ENCODE measurements around the gene CDK5RAP1.
"Not testable (repeated sequence)": the region's sequence is repeated elsewhere in the genome, so short reads cannot be mapped to it uniquely, and the experiment has no call there.

The CDK5RAP1 gene

DNA sequence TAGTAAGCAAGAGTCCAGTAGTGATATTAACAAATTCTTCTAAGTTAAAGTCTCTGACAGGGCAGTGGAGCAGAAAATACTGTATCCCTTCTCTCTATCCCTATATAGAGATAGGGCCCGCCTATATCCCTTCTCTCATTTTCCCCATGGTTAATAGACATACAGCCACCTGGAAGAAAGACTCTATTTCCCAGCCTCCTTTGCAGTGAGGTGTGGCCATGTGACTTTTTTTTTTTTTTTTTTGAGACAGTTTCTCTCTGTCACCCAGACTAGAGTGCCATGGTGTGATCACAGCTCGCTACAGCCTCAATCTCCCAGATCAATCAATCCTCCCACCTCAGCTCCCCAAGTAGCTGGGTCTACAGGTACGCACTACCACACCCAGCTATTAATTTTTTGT is 16.7 kb upstream of the CDK5RAP1 start:
- no peak for DNase-seq

DNA sequence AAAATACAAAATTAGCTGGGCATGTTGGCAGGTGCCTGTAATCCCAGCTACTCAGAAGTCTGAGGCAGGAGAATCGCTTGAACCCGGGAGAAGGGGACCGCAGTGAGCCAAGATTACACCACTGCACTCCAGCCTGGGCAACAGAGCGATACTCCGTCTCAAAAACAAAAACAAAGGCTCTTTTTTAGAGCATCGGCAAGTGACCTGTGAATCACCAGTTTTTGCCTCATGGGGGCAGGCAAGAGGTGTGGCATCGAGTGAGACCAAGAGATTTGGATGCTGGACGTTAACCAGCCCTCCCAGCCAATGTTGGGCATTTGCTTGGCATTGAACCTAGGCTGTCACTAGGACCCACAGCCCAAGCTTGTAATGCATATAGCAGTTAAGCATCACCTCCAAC is 14.6 kb upstream of the CDK5RAP1 start:
- DNase-seq = peak in 1 of 2 experiments; percentile 57

DNA sequence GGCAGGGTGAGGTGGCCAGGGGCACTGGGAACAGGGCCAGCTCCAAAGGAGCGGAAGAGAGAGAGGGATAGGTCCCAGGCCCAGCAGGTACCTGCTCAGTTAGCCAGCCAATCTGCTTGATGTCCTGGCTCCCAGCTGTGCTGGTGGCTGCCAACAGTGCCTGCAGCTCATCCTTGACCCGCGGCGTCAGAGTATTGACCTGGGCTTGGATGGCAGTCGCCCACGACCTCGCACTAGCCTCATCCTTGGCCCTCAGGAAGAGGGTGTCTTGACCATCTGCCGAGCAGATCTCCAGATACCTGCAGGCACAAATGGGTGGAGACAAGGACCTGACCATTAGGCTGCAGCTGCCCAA is 11.1 kb upstream of the CDK5RAP1 start:
- DNase-seq = no peak

DNA sequence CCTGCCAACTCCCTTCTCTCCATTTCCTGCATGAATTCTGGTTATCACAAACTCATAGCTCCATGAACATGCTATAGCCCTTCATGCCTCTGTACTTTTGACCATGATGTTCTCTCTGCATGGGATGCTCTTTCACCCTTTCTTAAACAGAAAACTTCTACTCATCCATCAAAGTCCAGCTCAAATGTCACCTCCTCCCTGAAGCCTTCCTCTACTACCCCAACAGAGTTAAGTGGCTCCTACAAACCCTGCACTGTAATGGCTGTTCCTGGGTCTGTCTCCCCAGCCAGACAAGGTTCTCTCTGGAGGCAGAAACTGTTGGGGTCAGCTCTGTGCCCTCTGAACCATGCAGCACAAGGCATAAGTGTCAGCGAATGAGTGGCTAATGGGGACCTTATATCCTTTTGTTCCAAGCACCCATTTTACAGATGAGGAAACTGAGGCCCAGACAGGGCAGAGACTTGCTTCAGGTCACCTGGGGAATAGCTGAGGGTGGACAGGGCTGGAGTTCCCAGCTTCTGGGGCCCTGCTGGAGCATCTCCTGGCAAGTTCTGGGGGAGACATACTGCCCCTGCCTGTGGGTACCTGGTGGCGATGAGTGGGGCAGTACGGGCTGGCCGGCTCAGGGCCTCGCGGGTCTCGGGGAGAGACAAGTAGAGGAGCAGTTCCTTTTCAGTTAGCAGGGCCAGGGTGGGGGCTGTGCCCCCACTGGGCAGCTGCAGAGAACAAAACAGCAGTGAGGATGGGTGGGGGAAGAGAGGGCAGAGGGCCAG is 10.6 kb upstream of the CDK5RAP1 start:
- DNase-seq = no peak

DNA sequence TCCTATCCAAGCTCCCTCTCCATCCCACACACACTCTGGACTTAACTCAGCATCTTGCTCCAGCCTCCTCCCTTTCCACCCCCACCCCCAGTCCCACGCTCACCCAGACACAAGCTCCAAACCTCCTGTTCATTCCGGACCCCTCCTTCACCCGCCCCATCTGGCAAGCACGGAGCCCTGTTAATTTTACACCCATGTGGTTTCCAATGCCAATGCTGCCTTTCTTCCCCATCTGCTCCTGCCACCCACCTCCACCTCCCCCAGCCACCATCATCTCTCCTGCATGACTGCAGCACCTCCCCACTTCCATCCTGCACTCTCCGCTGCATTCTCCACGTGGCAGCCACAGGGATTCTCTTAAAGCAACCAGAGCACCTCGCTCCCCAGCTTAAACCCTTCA is 9.9 kb upstream of the CDK5RAP1 start:
- no peak for DNase-seq

DNA sequence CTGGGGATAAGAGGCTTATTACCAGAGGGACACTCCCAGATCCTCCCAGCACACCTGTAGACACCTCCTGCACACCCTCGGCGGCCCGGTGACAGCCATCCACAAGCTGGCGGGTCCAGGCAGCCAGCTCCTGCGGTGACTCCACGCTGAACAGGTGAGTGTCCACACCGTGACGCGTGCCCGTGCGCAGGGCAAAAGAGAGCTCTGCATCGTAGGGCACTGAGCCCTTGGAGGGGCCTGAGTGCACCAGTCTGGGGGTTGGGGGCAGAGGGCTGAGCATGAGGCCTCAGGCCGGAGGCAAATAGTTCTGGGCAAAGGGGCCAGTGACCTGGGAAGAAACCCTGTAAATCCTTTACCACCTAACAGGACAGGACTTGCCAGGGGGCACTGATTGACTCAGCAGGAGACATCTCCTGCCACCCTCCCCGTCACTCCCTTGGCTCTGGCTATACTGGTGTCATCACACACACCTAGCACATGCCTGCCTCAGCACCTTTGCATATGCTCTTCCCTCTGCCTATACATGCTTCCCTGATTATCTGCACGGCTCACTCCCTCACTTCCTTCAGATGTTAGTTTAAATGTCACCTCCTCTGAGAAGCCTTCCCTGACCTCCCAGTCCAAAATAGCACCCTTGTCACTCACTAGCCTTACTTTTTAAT is 8.9 kb upstream of the CDK5RAP1 start:
- no peak for DNase-seq

DNA sequence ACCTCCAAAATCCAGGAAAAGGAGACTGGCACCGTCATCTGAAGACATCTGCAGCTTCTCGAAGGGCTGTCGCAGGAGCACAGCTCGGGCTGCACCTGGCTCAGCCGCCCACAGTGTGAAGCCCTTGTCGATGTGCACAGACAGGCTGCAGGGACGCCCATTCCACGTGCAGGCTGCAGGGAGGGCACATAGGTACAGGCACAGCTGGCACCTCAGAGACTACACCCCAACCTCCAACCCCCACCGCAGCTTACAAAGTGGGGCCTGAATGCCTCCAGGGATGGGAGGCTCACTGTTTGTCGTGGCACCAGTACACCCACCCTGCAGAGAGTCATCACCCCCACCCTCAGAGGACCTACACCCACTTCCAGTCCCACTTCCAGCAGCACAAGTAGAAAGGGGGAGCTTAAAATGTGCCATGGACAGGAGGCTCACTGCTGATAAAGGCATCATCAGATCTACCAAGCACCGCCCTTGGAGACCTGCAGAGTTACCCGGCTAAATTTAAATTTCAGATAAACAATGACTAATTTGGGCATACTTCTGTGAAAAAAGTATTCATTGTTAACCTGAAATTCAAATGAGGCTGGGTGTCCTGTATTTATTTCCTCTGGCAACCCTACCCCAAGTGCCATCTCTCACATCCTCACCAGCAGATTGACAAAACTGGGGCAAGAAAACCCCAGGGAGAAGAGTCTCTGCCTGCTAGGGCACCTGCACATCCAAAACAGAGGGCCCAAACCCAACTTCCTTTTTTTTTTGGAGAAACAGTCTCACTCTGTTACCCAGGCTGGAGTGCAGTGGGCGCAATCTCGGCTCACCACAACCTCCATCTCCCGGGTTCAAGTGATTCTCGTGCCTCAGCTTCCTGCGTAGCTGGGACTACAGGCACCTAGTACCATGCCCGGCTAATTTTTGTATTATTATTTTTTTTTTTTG is 7.7 kb upstream of the CDK5RAP1 start:
- DNase-seq = no peak

DNA sequence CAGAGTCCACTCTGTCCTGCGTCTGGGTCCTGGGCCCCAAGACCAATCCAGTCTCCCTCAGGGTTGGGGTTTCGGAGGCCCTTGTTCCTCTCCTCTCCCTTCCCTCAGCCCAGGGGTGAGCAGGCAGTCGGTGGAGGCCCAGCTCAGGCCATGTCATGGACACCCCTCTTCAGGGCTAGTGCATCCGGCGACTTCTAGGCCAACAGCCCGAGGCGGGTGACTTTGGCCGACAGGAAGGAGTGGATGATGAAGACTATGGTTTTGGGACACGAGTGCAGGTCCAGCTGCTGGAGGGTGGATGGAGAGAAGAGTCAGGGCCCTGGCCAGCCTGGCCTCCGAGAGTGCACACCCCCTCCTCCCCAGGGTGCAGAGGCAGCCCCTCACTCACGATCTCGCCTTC is 7.0 kb upstream of the CDK5RAP1 start:
- DNase-seq = no peak

DNA sequence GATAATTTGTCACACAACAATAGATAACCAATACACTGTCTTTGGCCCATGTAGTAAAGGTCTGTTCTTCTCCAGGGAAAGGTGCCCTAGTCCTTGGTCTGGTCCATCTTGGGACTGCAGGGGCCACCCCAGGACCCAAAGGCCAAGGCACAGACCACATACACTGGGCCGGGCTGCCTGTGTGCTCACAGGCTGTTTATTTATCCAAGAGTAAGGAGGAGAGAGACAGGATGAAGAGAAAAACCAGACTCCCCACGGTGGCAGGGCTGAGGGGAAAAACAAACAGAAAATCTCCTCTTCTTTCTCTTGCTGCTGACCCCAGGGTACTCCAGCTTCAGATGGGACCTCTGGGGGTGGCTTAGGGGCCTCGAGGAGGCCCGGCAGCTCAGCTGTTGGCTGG is 6.5 kb upstream of the CDK5RAP1 start:
- DNase-seq = no peak

DNA sequence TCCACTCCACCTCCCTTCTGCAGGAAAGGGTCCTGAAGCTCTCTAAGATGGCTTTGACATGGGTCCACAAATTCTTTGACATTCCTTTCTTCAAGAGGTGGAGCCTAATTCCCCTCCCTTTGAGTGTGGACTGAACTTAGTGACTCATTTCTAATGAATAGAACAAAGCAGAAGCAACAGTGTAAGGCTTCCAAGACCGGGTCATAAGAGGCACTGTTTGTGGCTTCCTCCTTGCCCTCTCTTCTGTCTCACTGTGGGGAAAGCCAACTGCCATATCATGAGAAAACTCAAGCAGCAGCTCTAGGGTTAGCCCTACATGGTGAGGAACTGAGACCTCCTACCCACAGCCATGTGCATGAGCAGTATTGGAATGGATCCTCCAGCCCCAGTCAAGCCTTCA is 5.9 kb upstream of the CDK5RAP1 start:
- DNase-seq = no peak

DNA sequence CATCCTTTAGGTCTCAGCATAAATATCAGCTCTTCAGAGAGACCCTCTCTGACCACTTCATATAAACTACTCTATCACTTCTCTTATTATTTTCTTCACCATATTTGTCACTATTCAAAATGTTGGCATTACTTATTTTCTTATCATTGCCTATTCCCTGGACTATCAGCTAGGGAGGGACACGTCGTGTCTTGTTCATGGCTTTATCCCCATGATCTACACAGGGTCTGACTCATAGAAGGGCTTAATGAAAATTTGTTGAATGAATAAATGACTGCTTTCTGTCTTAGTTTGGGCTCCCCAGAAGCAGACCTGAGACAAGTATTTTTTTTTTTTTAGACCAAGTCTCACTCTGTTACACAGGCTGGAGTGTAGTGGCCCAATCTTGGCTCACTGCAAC is 3.0 kb upstream of the CDK5RAP1 start:
- DNase-seq = no peak

DNA sequence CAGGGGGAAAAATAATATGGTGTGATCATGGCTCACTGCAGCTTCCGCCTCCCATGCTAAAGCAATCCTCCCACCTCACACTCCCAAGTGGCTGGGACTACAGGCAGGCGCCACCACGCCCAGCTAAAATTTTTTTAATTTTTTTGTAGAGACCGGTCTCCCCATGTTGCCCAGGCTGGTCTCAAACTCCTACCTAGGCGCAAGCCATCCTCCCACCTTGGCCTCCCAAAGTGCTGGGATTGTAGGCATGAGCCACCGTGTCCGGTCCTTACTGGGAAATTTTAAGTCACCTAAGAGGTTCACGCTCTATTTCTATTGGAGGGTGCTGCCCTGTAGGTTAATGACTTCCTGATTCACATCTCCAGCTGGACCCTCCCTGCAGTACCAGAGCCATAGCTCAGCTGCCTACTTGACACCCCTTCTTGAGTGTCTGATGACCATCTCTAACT is 626 bp upstream of the CDK5RAP1 start:
- peak in 1 of 2 experiments; percentile 13 for DNase-seq

DNA sequence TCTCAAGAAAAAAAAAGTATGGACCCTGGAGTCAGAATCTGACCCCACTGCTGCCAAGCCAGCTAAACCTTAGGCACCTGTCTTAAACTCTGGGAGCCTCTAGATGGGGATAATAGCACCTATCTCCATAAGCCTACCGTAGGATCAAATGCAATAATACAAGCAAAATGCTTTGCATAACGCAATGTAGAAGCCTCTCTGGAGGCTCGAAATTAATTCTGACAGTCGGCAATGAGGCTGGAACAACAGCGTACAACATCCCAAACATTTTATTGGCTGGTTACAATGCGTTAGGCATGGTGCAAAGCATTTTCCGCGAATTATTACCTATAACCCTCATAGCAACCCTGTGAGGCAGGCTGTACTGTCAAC is 521 bp downstream of the CDK5RAP1 start:
- DNase-seq = peak in 1 of 2 experiments; percentile 19

DNA sequence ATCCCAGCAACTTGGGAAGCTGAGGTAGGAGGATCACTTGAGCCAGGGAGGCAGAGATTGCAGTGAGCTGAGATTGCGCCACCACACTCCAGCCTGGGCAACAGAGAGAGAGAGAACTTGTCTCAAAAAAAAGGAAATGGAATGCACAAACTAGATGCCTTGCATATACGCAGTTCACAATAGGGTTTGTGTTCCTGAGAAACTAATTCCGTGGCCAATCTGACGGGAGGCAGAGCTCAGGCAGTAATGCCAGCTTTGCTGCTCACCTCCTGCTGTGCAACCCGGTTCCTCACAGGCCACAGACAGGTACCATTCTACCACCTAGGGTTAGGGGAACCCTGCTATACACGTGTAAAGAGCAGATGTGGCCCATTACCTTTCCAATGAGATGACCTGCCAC is 1.4 kb downstream of the CDK5RAP1 start:
- no peak for DNase-seq

DNA sequence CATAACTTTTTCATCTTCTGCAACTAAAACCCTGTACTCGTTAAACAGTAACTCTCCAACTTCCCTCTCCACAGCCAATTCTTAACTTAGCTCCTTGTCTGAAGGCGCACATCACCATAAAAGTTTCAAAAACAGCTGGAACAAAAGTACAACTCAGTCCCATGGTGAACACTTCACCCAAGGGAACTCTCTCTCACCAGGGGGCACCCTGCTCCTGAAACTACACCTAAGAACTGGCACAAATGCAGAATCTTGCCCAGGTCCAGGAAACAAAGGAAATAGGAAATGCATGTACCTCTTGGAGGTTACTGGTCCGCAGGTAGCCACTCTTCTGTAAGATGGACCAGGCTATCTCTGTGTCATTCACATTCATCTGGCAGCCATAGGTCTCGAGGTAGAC is 6.6 kb downstream of the CDK5RAP1 start:
- no peak for DNase-seq

DNA sequence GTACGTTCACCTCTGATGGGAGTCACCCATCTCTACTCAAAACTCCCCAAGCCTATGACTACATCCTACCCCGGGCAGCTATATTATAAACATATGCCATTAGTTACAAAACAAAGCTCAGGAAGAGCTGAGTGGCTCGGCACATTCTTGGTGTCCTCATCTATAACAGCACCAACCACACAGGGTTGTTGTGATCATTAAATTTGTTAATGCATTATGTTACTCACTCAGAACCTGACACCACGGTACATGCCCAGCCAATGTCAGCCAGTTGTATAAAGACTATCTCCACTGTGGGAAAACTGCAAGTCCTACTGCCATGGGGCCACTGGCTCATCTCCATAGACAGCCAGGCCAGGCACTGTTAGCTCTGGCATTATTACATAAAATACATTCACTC is 7.7 kb downstream of the CDK5RAP1 start:
- no peak for DNase-seq

DNA sequence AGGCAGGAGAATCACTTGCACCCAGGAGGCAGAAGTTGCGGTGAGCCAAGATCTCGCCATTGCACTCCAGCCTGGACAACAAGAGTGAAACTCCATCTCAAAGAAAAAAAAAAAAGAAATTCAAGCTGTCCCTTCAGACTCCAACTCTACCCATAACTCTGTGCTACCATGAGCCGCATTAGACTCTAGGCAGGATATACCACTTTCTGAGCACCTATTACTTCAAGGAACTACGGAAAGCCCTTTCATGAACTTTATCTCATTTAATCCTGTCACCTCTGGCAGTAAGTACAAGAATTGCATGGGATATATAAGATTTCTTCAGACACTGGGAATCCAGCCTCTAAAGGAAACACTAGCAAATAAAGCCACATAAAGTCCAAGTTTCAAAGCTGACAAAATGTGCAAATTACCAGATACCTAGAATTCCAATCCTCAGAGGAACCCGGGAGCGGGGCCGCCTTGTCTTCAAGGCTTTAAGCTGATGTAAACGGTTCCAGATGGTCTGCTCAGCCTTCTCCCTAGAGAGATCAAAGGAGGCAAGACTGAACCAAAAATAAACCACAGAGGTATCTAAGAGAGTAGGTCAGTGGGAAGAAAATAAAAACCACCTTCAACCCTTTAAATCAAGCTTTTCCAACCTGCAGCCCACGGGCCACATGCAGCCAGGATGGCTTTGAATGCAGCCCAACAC is 9.4 kb downstream of the CDK5RAP1 start:
- DNase-seq = no peak

DNA sequence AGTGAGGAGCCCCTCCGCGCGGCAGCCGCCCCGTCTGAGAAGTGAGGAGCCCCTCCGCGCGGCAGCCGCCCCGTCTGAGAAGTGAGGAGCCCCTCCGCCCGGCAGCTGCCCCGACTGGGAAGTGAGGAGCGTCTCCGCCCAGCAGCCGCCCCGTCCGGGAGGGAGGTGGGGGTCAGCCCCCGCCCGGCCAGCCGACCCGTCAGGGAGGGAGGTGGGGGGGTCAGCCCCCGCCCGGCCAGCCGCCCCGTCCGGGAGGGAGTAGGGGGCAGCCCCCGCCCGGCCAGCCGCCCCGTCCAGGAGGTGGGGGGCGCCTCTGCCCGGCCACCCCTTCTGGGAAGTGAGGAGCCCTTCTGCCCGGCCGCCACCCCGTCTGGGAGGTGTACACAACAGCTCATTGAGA is 12.0 kb downstream of the CDK5RAP1 start:
- DNase-seq = not testable (repeated sequence)

DNA sequence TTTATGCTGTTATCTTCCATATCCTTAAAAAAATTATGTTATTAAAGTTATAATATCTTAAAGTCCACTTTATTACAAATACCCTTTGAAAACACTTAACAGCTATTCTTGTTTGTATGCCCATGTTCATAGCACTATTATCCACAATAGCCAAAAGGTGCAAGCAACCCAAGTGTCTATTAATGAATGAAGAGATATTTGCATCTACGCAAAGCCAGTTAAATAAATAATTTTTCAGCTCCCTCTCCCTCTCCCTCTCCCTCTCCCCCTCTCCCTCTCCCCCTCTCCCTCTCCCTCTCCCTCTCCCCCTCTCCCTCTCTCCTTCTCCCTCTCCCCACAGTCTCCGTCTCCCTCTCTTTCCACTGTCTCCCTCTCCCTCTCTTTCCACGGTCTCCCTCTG is 13.1 kb downstream of the CDK5RAP1 start:
- DNase-seq = no peak

DNA sequence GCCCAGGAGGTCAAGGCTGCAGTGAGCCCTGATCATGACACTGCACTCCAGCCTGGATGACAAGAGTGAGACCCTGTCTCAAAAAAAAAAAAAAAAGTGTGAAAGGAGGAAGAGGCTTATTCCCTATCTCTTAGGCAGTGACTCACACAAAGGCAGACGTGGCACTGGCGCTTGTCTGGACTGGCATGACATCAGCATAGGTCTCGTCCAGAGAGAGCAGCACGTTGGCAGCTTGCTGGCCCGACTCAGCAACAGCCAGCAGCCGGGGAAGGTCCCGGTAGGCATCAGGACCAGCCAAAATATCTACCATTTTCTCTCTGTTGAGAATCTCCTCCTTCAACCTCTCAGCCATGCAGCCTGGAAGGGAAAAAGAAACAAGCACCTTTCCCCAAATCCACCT is 14.1 kb downstream of the CDK5RAP1 start:
- no peak for DNase-seq

DNA sequence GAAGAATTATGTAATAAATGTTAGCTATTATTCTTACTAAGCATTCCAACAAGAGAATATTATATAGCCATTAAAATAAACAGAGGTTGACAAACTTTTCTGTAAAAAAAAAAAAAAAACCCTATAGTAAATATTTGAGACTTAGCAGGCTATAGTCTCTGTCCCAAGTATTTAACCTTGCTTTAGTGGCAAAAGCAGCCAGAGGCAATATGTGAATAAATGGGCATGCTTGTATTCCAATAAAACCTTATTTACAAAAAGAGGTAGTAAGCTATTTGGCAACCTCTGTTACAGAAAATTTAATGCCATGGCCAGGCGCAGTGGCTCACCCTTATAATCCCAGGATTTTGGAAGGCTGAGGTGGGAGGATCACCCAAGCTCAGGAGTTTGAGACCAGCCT is 14.6 kb downstream of the CDK5RAP1 start:
- DNase-seq = no peak

DNA sequence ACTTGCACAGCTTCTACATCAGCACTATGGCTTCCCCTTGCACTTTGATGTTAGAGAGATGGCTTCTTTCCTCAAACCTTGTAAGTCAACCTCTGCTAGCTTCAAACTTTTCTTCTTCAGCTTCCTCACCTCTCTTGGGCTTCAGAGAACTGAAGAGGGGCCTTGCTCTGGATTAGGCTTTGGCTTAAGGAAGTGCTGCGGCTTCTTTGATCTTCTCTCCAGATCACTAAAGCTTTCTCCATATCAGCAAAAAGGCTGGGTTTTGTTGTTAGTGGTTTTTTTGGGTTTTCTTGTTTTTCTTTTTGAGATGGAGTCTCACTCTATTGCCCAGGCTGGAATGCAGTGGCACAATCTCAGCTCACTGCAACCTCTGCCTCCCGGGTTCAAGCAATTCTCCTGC is 24.0 kb downstream of the CDK5RAP1 start:
- DNase-seq = no peak
